Midbrain (tissue), 1 donor: ENCODE data around the gene MIOX.
"Not testable (repeated sequence)": the region's sequence is repeated elsewhere in the genome, so short reads cannot be mapped to it uniquely, and the experiment has no call there.

ENCODE experiments used
- DNase-seq: peaks from one replicate; lab custom pipeline; 2025; lab: John Stamatoyannopoulos, UW

The MIOX gene

DNA sequence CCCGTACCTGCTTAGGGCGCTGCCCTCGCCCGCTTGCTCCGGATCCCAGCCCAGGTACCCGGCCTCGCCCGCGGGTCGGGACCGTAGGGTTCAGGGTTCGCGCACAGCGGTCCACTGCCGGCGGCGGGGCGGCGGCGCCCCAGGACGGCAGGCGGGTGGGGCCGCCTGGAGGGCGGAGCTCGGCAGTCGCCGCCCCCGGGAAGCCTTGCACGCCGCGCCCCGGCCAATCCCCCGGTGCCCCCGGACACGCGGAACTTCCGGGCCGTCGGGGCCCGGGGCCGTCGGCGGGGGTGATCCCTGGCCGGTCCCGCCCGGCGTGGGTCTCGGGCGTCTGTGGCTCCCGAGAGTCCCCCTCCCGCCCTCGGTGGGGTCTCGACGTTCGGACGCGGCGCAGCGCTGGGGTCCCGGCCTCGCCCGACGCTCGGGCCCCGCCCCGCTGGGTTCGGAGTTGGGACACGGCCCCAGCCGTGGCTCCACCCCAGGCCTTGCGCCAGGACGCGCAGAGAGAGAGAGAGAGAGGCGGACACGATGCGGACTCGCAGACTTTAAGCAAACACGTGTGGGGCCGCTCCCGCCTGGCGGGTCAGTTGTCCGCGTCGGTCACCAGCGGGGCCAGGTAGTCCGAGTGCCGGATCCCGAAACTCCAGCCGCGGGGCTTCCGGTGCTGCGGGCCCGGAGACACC is 43.4 kb downstream of the MIOX start, which contains the start of gene TYMP:
TSS of gene TYMP (minus strand) at position 116 of the 683 bp plus-strand sequence. CDS start 303 bp downstream, outside the sequence.
- no peak for DNase-seq

DNA sequence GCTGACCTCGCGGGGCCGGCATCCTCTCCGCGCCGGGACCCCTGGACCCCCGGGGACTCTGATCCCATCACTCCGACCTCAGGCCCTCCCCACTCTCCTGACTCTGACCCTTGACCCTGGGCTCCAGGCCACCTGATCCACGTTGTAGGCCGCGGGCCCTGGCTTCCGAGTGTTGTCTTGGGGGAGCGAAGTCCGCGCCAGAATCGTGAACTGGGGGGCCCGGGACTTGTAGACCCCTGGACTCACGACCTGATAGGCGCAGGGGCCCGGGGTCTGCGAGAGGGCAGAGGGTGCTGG is 43.9 kb downstream of the MIOX start:
- no peak for DNase-seq

DNA sequence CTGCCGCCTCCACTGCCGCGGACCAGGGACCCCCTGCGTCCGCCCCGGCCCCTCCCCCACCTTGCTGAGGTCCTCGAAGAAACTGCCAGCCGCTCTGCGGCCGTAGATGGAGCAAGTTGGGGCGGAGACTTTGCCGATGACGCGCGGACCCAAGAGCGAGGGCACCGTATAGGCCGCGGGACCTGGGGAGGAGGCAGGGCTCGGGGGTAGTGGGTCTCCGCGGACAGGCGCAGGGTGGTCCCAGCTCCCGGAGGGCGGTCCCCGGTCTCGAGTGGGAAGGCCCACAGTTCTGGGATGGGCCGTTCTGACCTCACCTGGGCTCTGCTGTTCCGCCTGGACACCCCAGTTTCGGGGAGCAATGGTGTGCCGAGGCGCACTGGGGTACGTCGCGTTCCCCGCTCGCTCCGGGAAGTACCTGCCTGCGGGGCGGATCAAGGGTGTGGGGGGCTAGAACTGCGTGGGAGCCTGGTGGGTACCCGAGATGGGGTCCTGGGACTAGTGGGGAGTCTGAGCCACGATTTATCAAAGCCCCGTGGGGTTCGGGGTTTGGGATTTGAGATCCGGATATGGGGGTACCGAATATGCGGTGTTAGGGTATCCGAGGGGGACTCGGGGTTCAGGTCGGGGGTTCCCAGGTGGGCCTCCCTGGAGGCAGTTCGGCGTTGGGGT is 44.4 kb downstream of the MIOX start:
- no peak for DNase-seq

DNA sequence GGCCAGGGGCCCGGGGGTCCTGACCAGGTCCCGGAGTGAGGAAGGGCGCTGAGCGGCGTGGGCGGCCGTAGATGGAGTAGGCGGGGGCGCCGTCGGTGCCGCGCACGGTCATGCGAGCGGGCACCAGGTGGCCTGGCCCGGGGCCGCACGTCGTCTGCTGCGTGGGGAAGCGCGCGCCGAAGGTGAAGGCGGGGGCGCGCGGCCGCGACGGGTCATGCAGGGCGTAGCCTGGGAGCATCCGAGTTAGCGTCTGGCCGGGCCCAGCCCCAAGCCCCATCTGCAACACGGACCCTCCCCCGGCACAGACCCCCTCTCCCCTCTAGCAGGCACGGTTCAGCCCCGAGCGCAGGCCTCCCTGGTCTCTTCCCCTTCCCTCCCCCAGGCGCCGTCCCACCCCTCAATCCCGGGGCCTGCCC is 44.9 kb downstream of the MIOX start:
- DNase-seq, result no peak

DNA sequence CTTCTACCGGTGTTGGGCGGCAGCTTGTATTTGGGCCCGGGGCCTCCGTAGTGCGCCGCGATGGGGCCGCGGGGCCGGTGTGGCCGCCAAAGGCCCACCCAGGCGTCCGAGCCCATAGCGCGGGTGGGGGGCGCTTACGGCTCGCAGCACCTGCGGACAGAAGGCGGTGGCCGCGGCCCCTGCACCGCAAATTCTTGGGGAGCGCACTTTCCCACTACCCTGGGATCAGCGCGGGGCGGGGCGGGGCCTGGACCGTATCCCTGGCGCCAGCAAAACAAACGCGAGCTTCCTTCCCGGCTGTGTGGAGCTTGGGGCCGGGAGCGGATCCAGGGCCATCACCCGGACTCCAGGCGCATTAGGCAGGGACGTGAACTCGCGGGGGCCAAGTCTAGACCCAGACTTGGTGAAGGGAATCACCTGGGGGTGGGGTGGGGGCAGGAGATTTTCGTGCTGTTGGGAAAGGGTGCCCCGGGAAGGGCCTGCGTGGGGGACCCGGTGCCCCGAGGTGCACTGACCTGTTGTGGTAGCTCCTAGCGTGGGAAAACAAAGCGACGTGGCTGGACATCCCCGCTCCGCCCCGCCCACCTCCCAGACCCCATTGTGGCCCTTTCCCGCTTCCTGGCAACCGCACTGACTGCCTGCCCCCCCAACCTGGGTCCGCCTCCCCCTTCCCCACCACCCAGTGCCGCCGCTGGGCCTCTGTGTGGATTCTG is 45.5 kb downstream of the MIOX start:
- DNase-seq, result no peak

DNA sequence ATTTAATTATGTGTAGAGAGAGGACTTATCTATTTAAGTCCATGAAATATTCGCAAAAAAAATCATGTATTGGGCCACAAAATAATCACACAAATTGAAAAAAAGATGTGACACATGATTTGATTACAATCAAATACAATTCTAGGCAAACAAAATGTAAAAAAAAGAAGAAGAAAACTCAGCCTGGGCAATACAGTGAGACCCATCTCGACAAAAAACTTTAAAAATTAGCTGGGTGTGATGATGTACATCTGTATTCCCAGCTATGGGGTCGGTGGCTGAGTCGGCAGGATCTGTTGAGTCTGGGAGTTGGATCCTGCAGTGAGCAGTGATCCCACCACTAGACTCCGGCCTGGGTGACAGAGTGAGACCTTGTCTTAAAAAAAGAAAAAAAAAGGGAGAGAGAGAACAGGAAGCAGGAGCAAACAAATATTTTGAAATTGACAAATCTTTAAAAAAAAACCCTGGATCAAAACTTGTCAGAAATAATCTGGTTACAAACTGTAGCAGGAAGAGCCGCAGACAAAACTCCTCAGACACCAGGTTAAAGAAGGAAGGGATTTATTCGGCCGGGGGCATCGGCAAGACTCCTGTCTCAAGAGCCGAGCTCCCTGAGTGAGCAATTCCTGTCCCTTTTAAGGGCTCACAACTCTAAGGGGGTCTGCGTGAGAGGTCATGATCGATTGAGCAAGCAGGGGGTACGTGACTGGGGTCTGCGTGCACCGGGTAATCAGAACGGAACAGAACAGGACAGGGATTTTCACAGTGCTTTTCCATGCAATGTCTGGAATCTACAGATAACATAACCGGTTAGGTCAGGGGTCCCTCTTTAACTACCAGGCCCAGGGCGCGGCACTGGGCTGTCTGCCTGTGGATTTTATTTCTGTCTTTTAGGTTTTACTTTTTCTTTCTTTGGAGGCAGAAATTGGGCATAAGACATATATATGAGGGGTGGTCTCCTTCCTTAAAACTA is 46.5 kb downstream of the MIOX start:
- DNase-seq, result no peak

DNA sequence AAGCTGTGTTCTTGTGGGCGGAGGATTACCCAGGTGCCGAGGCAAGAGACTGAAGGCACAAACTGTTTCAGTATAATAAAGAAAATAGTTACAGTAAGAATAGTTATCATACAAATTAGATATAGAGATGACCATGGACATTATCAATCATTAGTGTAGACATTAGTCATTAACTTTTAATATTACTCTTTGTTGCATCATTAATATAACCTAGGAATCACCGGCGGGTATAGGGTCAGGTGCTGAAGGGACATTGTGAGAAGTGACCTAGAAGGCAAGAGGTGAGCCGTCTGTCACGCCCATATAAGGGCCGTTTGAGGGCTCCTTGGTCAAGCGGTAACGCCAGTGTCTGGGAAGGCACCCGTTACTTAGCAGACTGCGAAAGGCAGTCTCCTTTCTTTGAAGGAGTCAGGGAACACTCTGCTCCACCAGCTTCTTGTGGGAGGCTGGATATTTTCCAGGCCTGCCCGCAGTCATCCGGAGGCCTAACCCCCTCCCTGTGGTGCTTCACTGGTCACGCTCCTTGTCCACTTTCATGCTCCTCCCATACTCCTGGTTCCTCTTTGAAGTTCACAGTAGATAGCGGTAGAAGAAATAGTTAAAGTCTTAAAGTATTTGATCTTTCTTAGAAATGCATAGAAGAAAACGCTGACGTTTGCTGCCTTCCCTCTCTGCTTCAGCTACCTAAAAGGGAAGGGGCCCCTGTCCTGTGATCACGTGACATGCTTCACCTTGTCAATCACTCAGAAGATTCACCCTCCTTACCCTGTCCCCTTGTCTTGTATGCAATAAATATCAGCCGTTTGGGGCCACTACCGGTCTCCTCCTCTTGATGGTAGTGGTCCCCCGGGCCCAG is 47.4 kb downstream of the MIOX start:
- not testable (repeated sequence) for DNase-seq

DNA sequence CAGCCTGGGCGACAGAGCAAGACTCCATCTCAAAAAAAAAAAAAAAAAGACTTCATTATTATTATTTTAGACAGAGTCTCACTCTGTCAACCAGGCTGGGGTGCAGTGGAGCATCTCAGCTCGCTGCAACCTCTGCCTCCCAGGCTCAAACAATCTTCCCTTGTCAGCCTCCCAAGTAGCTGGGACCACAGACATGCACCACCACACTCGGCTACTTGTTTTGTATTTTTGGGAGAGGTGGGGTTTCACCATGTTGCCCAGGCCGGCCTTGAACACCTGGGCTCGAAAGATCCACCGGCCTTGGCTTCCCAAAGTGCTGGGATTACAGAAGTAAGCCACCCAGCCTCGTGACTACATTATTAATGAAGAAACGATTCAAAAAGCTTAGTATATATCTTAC is 48.5 kb downstream of the MIOX start:
- no peak for DNase-seq

DNA sequence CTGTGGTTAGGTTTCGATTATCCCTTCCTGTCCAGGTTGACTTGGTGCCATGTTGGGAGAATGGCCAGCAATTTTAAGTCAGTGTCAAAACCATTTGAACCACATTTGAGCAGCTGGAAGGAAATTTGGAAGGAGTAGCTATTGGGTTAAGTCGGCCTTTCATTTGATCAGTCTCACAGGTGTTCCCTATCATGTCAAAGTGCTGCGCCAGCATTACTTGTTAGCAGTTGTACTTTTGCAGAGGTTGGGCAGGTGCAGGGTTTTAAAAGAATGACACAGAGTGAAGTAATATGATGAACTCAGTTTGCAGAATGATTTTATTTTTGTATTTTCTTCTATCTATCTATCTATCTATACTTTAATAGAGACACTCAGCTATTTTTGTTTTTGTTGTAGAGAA is 49.6 kb downstream of the MIOX start:
- no peak for DNase-seq

DNA sequence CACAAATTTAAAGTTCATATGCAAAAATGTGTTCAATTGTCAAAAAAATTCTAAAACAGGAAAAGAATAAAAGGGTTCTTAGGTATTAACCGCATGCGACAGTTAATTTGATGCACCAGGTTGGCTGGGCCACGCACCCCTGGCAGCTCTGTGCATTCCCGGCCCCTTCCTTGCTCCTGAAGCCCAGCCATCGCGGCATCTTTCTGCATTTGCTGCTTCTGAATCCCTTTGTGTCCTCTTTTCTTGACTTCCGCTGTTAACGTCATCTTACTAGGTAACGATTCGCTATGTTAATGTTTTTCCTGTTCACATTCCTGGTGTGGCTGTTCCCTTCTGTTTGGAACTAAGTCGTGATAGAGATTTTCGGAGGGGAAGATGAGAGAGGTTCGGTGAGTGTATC is 51.1 kb downstream of the MIOX start:
- DNase-seq, result no peak
